Breast epithelium (tissue), 3 donors: Measurements from ENCODE around the gene RBBP8NL.

Experiments used
- POLR2A ChIP-seq: fragments of 450-650 bp; IDR thresholded peaks from one replicate; pipeline ENCODE4 v1.6.1; 2016; ENCODE audit warnings: antibody characterized with exemption, mild to moderate bottlenecking, moderate library complexity
- TF ChIP-seq, protein P1 (sequence below), 3 donors: fragments of 450-650 bp; IDR thresholded peaks; one replicate each; pipeline ENCODE4 v1.5.1; 2016 to 2017; ENCODE audit warnings: antibody characterized with exemption in 3 of 3, mild to moderate bottlenecking in 3 of 3, moderate library complexity in 3 of 3

DNA sequence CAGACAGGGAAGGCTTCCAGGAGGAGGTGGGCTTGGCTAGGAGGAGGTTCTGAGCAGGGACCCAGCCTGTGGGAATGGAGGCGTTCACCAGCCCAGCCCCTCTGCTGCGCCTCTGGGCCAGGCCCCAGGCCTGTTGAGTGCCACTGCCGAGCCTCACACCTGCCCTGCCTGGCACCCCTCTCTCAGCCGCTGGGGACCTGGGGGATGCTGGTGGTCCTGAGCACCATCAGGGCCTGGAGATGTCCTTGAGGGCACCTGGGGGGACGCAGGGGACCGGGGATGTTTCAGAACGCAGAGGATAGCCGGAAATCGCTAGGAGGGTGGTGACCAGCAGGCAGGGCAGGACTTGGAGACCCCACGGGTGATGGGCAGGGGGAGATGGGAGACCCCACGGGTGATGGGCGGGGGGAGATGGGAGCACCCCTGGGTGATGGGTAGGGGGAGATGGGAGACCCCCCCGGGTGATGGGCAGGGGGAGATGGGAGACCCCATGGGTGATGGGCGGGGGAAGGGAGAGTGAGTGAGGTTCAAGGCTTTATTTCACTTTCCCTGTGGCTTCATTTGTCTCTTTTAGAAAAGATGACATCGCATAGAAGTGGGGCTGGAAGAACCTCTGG is 35.7 kb upstream of the RBBP8NL start:
- TF ChIP-seq POLR2A = no peak
- TF ChIP-seq, protein P1, sequence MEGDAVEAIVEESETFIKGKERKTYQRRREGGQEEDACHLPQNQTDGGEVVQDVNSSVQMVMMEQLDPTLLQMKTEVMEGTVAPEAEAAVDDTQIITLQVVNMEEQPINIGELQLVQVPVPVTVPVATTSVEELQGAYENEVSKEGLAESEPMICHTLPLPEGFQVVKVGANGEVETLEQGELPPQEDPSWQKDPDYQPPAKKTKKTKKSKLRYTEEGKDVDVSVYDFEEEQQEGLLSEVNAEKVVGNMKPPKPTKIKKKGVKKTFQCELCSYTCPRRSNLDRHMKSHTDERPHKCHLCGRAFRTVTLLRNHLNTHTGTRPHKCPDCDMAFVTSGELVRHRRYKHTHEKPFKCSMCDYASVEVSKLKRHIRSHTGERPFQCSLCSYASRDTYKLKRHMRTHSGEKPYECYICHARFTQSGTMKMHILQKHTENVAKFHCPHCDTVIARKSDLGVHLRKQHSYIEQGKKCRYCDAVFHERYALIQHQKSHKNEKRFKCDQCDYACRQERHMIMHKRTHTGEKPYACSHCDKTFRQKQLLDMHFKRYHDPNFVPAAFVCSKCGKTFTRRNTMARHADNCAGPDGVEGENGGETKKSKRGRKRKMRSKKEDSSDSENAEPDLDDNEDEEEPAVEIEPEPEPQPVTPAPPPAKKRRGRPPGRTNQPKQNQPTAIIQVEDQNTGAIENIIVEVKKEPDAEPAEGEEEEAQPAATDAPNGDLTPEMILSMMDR (IDR thresholded peaks at IDR 0.05) = no peak
